Effector memory CD8-positive, alpha-beta T cell (primary cell): ENCODE data around the gene CD2.

Experiments
- ATAC-seq: fragments of 150-1000 bp; cut with Tn5 transposase; replicated peaks from 2 replicates; pipeline ENCODE4 v1.10.0; 2021; ENCODE audit warnings: mild to moderate bottlenecking, moderate library complexity
- DNase-seq, 3 experiments: peaks; one replicate each; pipeline ENCODE4 v3.0.0; 2021
- H3K27ac Mint-ChIP-seq, 2 donors: one replicate each; pipeline ENCODE4 v1.8.0; 2022; ENCODE audit warnings: mild to moderate bottlenecking in 2 of 2, mixed read lengths in 2 of 2, moderate library complexity in 2 of 2
- H3K27me3 Mint-ChIP-seq, 2 donors: one replicate each; pipeline ENCODE4 v1.8.0; 2022; ENCODE audit warnings: mixed read lengths in 2 of 2
- H3K36me3 Mint-ChIP-seq: one replicate; pipeline ENCODE4 v1.8.0; 2022; ENCODE audit warnings: mild to moderate bottlenecking, moderate library complexity, mixed read lengths; ENCODE audit not compliant: insufficient read depth
- H3K4me1 Mint-ChIP-seq, 2 donors: one replicate each; pipeline ENCODE4 v1.8.0; 2022; ENCODE audit warnings: low read depth in 2 of 2, mixed read lengths in 2 of 2
- H3K4me3 Mint-ChIP-seq, 2 donors: one replicate each; pipeline ENCODE4 v1.8.0; 2022; ENCODE audit warnings: mild to moderate bottlenecking in 2 of 2, mixed read lengths in 2 of 2, moderate library complexity in 2 of 2
- H3K9me3 Mint-ChIP-seq, 2 donors: one replicate each; pipeline ENCODE4 v1.8.0; 2022; ENCODE audit warnings: mixed read lengths in 2 of 2

The CD2 gene

DNA sequence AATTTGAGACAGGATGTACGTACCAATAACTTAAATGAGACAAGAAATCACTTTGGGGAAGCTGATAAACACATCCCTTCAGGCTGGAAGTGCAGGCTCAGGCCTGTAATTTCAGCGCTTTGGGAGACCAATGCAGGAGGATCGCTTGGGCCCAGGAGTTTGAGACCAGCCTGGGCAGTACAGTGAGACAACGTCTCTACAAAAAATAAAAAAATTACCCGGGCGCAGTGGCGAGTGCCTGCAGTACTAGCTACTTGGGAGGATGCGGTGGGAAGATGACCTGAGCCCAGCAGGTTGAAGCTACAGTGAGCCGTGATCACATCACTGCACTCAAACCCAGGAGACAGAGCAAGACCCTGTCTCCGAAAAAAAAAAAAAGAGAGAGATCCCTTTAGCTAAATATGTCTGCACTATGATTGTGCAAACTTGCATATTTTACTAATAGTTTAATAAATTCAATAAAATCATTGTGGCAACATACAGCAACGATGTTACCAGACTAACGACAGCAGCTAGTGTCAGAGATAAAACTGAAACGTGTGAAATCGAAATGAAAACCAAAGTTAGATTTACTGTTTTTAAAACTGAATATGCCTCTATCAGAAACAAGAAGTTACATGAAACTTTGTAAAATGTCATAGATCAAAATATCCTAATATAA, 54.7 kb downstream of the CD2 start:
- DNase-seq (peak; percentile 16 to 39 (median 23)), ATAC-seq (peak; percentile 55)
- peaks cover 2 to 16% of the 10 kb centered on the region in 2 donors for H3K9me3 Mint-ChIP-seq
- peaks cover 46 to 79% of the 10 kb centered on the region in 2 donors for H3K4me1 Mint-ChIP-seq
- H3K27me3 Mint-ChIP-seq = no peaks in the 10 kb centered on the region
- H3K4me3 Mint-ChIP-seq = peak overlapping the region; percentile 75 to 87
- peaks cover 31% of the 10 kb centered on the region for H3K36me3 Mint-ChIP-seq
- H3K27ac Mint-ChIP-seq = peak overlapping the region; percentile 95 to 97

DNA sequence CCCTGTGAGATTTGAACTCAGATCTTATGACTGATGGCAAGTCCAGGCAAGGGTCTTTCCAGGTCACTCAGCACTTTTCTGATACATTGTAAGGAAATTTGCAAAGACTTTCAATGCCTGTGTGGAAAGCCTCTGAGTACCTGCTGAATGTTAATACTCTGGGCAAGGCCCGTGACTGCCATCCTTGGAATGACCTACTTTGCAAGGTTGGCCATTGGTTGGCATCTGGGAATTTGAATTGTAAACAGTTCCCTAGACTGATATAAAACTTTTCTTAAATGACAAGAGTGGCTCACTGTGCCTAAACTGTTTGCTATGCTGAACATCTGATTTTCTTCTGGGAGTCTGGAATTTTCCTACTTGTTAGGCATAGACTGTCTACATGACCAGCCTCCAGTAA, 57.1 kb downstream of the CD2 start:
- ATAC-seq = no peak
- Mint-ChIP-seq H3K4me1 (peaks cover 41 to 68% of the 10 kb centered on the region in 2 donors), H3K4me3 (peak overlapping the region in 1 of 2 donors; percentile 13), H3K9me3 (peaks cover 3 to 19% of the 10 kb centered on the region in 2 donors), H3K27me3 (no peaks in the 10 kb centered on the region), H3K27ac (peak overlapping the region; percentile 61 to 97), H3K36me3 (peaks cover 25% of the 10 kb centered on the region)
- no peak for DNase-seq

DNA sequence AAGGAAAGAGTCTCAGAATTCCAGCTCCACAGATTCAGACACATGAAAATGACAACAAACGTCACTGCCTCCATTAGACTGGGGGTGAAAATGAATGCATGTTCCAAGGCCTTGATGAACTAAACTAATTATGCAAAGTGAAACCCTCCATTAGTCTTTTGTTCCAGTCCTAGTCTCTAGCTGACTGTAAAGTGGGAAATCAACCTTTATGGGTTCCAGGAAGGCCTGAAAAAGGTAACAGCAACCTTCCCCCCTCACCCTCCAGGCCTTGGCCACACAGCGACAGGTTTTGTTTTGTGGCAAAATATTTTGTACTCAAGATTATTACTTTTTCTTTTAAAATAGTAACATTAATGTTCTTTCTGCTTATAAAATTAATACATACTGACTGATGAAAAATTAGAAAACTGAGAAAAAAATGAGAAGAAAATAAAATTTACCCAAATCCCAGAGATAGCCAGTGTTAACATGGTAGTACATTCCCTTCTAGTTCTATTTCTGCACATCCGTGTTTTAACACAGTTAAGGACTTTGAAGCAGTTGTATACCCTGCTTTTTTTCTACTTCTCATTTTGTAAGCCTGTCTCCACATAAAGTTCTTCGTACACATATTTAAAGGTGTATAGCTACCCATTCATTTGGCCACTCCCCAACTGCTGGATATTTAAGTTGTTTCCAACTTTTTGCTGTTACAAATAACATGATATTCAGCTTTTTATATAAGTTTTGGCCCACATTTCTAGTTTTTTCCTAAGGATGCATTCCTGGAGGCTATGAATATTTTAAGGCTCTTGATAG, 60.9 kb downstream of the CD2 start:
- DNase-seq (no peak), ATAC-seq (no peak)
- H3K9me3 Mint-ChIP-seq = peaks cover 3 to 19% of the 10 kb centered on the region in 2 donors
- H3K4me3 Mint-ChIP-seq = peak overlapping the region in 1 of 2 donors; percentile 55
- peaks cover 33 to 48% of the 10 kb centered on the region in 2 donors for H3K4me1 Mint-ChIP-seq
- peaks cover 13% of the 10 kb centered on the region for H3K36me3 Mint-ChIP-seq
- no peaks in the 10 kb centered on the region for H3K27me3 Mint-ChIP-seq
- H3K27ac Mint-ChIP-seq = peak overlapping the region; percentile 17 to 46

DNA sequence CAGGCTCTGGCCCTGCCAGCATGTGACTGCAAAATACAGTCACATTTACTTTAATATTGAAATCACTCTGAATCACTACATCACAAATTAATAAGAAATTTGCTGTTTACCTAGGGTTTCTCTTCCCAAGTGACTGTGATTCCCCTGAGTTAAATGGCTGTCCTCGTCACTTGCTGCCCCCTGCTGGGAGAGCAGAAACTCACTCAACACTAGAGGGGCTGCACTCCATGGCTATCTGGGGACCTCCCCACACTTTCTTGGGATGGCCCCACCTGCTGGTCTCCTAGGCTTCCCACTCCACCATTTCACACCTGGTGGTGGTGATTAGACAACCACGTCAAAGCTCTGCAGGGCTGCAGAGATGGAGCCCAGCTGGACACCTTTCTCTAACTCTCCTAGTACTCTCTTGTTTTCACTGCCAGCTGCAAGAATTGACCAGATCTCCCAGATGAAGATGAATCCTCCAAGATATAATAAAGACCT, 63.4 kb downstream of the CD2 start:
- Mint-ChIP-seq H3K4me3 (peak overlapping the region; percentile 80 to 89), H3K27me3 (no peaks in the 10 kb centered on the region), H3K27ac (peak overlapping the region; percentile 66 to 92), H3K9me3 (peaks cover 3 to 10% of the 10 kb centered on the region in 2 donors), H3K36me3 (peaks cover 10% of the 10 kb centered on the region), H3K4me1 (peaks cover 20 to 29% of the 10 kb centered on the region in 2 donors)
- ATAC-seq = peak; percentile 65
- DNase-seq = peak; percentile 55 to 64 (median 57)
